ENCODE data around the gene TIAM2.

DNA sequence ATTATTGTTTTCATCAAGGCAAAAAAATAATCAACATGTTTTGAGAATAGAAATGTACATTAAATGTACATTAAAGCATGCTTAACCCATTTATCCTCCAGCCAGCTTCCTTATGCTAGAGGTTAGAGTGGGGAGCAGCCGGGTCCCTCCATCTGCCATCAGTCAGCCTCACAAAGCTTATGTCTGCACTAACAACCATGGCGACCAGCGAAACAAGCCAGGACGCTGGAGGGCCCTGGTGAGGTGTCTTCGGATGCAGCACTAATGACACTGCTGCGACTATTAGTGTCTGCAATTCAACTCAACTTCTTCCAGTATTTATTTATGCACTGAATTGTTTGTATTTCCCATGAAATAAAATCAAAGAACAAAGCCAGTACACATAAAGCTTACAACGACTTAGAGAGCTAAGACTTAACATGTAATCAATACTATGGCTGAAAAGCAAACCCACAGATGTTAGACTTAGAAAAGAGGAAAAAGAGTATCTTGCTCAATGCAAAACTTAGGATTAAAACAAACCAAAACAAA is 275.5 kb downstream of the TIAM2 start:
- TF ChIP-seq POLR2AphosphoS5 (IDR thresholded peaks at IDR 0.05; ENCODE audit: low read depth): no peak
- no peak for TF ChIP-seq JUNB (IDR thresholded peaks at IDR 0.05; ENCODE audit: unreplicated experiment)
- no peak for TF ChIP-seq EZH2 (IDR thresholded peaks at IDR 0.05; ENCODE audit: low read depth, unreplicated experiment)
- no peak for TF ChIP-seq CREB1 (CRISPR knock-in tag; IDR thresholded peaks at IDR 0.05; ENCODE audit: low read depth)
- no peak for TF ChIP-seq CTCF (conservative IDR thresholded peaks at IDR 0.05; ENCODE audit: low read depth in 2 of 2)
- no peak for TF ChIP-seq ZNF331 (CRISPR knock-in tag; IDR thresholded peaks at IDR 0.05; ENCODE audit: low read depth)
- TF ChIP-seq, protein P1, sequence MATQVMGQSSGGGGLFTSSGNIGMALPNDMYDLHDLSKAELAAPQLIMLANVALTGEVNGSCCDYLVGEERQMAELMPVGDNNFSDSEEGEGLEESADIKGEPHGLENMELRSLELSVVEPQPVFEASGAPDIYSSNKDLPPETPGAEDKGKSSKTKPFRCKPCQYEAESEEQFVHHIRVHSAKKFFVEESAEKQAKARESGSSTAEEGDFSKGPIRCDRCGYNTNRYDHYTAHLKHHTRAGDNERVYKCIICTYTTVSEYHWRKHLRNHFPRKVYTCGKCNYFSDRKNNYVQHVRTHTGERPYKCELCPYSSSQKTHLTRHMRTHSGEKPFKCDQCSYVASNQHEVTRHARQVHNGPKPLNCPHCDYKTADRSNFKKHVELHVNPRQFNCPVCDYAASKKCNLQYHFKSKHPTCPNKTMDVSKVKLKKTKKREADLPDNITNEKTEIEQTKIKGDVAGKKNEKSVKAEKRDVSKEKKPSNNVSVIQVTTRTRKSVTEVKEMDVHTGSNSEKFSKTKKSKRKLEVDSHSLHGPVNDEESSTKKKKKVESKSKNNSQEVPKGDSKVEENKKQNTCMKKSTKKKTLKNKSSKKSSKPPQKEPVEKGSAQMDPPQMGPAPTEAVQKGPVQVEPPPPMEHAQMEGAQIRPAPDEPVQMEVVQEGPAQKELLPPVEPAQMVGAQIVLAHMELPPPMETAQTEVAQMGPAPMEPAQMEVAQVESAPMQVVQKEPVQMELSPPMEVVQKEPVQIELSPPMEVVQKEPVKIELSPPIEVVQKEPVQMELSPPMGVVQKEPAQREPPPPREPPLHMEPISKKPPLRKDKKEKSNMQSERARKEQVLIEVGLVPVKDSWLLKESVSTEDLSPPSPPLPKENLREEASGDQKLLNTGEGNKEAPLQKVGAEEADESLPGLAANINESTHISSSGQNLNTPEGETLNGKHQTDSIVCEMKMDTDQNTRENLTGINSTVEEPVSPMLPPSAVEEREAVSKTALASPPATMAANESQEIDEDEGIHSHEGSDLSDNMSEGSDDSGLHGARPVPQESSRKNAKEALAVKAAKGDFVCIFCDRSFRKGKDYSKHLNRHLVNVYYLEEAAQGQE (IDR thresholded peaks at IDR 0.05; ENCODE audit: unreplicated experiment): no peak
- TF ChIP-seq EZH2phosphoT487 (IDR thresholded peaks at IDR 0.05; ENCODE audit: unreplicated experiment): no peak
- no peak for TF ChIP-seq ETS1 (IDR thresholded peaks at IDR 0.05)
- TF ChIP-seq ZNF462 (CRISPR knock-in tag; IDR thresholded peaks at IDR 0.05): no peak
- TF ChIP-seq NANOG (IDR thresholded peaks at IDR 0.05; ENCODE audit: borderline replicate concordance): no peak
- no peak for TF ChIP-seq ZNF114 (CRISPR knock-in tag; IDR thresholded peaks at IDR 0.05)
- no peak for TF ChIP-seq STAT1 (IDR thresholded peaks at IDR 0.05; ENCODE audit: unreplicated experiment)
